Activated effector memory CD4-positive, alpha-beta T cell treated with anti-CD3 and anti-CD28 coated beads, Interleukin-2, amount 50 U/mL, for 16 hours (primary cell): ENCODE results near the gene TMEM121.
"Not testable (repeated sequence)": the region's sequence is repeated elsewhere in the genome, so short reads cannot be mapped to it uniquely, and the experiment has no call there.

ENCODE experiments used
- DNase-seq: peaks from one replicate; pipeline ENCODE4 v3.0.0-alpha.2; 2020

TMEM121 gene

DNA sequence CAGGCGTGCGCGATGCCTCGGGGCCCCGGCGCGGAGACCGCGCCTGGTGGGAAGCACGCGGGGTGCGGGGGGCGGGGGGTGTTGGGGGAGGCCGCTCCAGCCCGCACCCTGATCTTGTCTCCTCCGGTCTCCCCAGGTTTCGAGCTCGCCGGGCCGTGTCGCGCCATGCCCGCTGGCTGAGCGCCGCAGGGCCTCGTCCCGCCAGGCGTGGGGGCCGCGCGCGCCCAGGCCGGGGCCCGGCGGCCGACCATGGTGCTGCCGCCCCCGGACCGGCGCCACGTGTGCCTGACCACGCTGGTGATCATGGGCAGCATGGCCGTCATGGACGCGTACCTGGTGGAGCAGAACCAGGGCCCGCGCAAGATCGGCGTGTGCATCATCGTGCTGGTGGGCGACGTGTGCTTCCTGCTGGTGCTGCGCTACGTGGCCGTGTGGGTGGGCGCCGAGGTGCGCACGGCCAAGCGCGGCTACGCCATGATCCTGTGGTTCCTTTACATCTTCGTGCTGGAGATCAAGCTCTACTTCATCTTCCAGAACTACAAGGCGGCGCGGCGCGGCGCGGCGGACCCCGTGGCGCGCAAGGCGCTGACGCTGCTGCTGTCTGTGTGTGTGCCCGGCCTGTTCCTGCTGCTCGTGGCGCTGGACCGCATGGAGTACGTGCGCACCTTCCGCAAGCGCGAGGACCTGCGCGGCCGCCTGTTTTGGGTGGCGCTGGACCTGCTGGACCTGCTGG, 2.4 kb downstream of the TMEM121 start:
- DNase-seq: peak; percentile 86

DNA sequence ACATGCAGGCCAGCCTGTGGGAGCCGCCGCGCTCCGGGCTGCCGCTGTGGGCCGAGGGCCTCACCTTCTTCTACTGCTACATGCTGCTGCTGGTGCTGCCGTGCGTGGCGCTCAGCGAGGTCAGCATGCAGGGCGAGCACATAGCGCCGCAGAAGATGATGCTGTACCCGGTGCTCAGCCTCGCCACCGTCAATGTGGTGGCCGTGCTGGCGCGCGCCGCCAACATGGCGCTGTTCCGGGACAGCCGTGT, 2.9 kb downstream of the TMEM121 start:
- no peak for DNase-seq

DNA sequence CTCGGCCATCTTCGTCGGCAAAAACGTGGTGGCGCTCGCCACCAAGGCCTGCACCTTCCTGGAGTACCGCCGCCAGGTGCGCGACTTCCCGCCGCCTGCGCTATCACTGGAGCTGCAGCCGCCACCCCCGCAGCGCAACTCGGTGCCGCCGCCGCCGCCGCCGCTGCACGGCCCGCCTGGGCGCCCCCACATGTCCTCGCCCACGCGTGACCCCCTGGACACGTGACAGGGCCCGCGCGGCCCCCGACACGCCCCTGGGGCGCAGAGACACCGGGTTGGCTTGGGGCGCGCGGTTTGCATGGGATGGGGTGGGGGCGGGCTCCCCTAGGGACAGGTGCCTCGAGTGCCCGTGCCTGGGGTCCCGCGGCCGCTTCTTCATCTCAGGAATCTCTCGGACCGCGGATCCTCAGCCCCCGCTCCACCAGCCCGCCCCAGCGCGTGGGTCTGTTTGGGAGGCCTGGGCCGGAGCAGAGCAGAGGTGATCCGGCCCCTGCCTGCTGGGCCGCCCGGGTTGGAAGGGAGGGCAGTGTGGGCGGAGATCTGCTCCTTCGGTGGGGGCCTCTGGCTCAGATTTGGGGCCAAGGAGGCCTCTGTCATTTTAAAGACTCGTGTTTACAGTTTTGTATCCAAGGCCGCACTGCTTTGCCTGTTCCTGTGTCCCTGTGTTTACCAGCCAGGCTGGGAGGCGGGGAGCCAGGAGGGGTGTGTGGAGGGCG, 3.3 kb downstream of the TMEM121 start:
- DNase-seq: peak; percentile 77

DNA sequence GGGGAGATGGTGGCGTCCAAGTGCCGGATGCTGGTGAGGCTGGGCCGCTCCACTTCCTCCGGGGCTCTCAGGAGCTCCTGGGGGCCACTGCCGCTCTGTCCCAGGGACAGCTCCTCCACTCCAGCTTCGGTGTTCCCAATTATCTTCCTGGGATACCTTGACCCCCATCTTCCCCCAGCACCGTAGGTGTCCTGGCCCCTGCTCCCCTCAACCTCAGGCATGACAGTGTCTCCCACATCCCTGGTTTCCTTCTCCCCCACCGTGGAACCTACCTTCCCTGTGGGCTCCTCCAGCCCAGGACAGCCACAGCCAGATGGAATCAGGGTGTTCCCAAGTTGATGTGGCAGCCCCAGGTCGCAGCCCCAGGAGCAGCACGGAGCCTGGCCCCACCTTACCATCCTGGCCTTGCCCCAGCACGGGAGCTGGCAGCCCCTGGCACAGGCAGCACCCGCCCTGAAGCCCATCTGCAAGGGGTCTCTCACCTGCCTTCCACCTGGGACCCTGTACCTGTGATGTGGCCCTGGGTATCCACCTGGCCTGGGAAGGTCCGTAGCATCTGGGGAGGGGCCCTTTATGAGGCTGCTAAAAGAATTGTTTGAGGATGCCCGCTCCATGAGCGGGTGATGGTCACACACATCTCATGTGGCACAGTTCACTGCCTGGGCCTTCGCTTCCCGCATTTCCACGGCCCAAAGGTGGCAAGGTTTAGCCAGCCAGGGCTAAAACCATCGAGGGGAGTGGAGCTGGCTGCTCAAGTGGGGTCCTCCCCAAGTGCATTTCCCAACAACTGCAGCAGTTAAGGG, 4.1 kb downstream of the TMEM121 start:
- DNase-seq: no peak

DNA sequence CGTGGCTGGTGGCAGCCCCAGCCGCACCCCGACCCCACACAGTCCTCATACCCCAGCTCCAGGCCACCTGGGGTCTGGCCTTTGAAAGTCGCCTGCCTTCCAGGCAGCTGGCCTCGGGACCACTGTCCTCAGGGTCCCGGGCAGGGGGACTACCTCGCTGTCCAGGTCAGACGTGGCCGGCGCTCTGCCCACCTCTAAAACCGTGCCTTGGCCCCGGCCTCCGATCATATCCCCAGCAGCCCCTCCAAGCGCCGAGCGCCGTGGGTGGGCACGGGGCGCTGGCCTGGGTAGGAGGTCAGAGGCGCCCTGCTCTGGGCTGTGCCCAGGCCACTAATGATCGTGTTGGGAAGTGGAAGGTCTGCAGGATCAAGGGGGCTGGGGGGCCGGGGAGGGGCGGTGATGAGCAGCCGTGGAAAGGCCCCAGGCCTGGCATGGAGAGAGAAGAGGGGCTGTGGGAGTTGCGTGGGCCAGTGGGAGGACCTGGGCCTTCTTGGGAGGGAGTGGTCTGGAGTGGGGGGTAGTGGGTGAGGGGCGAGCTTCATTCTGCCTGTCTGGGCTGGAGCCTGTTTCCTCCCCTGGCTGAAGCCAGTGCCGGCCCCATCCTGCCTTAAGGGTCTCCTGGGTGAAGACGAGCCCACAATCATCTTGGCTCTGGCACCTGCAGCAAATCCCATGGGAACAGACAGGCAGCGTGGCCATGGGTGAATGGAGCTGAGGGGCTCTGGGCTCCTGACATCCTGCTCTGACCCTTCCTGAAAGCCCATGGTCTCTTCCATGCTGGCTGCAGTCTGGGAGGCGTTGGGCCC, 4.9 kb downstream of the TMEM121 start:
- no peak for DNase-seq

DNA sequence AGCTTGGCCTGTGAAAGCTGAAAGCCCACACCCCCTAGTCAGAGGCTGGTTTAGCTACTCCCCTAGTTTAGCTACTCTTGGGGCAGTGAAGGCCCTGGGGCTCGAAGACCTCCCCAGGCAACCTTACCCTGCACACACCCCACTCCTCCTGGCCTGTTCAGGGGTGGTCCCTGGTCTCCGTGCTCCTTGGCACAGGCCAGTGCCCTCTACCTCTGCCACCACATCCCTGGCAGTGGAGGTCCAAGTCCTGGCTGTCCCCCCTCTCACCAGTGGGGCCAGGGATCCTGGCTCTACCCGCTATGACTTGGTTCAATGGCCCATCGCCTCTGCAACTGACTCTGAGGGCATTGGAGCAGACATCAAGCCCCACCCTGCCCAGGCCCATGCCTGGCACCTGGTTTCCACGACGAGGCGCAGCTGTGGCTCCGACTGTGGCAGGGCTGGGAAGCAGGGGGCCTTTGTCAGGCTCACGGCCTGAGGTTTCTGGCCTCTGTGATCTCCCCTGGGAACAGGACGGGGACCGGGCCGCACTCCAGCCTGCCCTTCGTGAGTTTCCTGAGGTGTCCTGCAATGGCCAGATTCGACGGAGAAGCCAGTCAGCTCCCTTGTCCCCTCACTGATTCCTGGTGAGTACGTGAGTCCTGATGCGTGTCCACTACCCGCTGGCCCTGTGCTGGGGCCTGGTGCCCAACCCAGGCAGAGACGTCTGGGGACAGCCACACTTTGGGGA, 5.7 kb downstream of the TMEM121 start:
- no peak for DNase-seq

DNA sequence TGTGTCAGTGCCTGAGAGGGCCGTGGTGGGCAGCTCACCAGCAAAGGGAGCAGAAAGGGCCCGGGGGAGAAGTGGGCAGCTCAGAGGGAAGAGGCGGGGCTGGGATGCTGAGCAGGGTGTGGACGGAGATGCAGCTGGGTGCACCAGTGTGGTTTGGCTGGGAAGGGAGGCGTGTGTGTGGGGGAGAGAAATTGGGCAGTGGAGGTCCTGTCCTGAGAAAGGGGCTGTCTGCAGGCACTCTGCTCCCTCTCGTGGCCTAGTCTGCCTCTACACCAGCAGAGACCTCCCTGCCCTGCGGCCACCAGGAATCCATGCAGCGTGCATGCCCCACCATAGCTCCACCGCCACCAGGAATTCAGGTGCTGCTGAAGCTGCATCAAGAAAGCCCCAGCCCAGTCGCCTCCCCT, 6.4 kb downstream of the TMEM121 start:
- no peak for DNase-seq

DNA sequence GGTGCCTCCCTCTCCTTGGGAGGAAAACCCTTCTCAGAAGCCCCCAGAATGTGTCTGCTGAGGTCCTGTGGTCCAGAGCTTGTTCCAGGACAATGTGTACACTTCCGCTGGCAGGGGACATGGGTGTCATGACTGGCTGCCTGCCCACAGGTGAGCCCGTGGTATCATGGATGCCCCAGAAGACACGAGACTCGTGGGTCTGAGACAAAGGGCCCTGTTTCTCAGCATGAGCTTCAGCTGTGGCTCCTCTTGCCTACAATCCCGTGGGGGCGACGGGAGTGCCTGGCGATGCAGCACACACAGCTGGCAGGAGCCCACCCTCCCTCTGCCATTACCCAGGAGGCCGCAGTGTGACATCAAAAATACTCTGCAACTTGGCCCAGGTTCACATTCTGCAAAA, 7.0 kb downstream of the TMEM121 start:
- DNase-seq: no peak

DNA sequence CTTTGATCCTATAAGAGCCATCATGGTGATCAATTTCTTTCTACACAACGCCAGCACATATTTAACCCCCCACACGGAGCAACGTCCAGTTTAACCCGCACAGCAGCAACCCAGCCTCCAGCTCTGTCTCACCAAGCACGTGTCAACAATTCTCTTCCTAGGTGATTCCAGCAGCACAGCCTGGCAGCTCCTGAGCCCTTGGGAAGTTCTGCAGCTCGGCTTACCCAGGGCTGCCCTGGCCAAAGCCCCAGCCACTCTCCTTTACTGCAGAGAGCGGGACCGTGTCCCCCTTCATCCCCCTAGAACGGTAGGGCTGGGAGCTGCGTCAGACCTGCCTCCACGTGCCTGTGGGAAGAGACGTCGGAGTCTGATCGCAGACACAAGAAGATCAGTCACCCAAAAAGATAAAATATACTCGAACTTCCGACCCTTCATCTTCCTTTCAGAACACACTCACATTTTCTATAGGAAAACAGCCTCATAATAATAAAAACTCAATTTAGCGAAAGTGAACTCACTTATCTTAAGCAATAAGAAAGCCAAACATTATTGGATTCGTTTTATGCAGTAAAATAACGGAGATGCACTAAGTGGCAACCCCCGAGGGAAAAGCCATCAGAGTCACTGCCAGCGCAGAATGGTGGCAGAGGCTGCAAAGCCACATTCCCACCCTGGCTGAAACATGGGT, 7.6 kb downstream of the TMEM121 start:
- DNase-seq: no peak

DNA sequence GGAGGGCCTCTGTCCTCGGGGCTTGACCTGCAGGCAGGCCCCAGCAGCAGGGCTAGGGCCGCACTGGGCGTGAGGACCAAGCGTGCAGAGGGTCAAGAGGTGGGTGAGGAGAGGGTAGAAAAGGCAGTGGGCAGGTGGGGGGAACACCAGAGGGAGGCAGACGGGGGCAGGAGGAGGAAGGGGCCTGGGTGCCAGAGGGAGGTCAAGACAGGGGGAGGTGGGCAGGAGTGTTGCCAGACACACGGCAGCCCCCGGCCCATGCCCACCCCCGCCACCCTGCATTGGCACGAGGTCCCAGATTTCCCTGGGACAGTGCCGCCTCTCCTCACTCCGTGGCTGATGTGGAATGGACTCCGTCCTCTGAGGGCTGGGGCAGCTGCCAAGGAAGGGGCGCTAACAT, 8.2 kb downstream of the TMEM121 start:
- no peak for DNase-seq

DNA sequence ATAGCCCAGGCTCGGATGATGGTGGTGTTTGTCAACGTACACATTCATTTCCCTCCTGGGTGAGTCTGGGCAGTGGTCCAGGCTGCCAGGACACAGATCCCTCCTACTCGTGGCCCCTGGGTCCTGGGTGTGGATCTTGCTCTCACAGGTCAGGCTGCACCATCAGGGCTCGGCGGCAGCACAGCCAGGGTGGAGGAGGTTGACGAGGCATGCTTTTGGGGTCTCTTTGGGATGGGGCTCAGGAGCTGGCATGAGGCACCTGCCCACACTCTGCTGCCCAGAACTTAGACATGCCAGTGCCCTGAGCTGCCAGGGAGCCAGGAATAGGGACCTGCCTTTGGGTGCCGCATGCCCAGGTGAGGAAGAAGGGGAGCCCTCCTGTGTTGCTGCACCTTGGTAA, 9.7 kb downstream of the TMEM121 start:
- DNase-seq: no peak

DNA sequence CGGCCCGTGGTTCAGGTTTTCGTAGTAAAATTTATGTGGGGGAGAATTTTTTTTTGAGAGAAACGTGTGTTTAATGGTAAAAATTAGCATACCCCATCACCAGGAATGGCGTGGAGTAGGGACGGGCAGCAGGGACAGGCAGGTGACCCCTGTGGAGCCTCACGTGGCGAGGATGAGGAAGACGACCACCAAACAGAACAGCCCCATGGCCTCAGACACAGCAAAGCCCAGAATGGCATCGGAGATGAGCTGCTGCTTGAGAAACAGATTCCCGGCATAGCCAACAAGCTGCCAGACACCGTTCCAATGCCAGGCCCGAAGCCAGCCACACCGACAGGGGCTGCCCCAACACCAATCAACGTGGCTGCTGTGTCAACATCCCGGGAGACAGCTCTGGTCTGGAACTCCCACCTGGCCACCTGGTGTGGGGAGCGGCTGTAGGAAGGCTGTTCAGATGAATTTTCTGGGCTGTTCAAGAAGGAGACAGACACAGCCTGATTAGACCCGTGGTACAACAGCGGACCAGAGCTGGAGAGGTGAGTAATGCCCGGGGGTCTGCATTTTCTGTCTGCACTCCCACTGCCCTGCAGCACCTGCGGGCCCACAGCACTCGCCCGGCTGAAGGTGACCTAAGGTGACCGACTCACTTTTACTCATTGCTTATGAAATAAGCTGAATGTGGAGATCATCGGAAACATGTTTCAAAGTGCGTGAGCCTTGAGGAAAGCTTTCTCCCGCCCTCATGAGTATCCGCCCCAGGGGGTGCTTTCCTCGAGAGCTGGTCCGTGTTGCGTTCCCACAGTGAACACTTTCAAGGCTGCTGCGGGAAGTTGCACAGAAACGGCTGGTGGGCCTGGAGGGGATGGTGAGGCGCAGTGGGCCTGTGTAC, 10.6 kb downstream of the TMEM121 start:
- DNase-seq: no peak

DNA sequence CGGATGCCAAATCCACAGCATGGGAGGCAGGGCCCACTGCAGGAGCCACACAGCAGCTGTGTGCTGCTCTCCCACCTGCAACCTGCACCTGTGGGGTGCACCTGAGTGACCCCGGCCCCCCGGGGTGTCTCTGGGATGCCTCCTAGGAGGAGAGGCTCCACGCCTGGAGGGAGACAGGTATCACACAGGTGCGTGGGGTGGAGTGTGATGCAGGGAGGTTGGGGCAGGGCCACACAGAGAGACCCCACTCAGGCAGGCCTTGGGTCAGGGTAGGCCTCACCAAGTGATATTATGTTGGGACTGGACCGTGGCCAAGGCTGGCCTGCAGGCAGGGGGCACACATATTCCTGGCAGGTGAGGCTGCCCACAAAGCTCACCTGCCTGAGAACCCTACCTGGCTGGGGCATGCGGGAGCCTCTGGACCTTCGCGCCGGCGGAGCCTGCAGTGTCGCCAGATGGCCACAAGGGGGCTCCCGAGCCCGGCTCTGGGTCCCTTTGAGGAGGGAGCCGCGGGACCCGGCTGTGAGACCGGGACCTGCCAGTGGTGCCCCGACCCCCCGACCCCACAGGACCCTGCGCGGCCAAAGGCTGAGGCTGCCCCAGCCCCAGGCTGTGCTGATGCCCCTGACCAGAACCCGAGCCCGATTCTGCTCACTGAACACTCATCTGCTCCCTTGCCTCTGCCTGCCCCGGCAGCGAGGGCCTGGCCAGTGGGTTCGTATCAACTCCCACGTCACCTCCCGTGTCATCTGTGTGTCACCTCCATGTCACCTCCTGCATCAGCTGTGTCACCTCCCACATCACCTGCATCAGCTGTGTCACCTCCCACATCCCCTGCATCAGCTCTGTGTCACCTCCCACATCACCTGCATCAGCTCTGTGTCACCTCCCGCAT, 11.4 kb downstream of the TMEM121 start:
- peak; percentile 91 for DNase-seq

DNA sequence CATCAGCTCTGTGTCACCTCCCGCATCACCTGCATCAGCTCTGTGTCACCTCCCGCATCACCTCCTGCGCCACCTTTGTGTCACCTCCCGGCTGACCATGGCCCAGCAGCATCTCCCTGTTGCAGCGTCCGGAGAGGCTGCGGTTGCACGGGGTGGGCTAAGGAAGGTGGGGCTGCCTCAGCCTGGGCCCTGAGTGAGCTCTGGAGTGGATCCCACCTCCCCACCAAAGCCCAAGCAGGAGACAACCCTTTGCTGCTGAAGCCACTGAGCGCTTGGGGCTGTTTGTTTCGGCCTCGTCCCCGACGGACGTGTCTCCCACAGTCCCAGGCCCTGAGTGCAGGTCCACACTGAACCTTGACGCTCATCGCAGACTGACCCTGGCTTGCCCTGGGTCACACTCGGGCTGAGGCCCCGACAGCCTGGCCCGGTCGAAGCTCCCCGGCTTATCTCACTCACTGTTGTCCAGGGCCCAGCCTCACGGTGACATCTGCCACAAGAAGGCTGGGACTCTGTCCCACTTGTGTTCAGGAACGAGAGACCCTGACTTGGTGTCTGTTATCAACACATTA, 12.2 kb downstream of the TMEM121 start:
- no peak for DNase-seq

DNA sequence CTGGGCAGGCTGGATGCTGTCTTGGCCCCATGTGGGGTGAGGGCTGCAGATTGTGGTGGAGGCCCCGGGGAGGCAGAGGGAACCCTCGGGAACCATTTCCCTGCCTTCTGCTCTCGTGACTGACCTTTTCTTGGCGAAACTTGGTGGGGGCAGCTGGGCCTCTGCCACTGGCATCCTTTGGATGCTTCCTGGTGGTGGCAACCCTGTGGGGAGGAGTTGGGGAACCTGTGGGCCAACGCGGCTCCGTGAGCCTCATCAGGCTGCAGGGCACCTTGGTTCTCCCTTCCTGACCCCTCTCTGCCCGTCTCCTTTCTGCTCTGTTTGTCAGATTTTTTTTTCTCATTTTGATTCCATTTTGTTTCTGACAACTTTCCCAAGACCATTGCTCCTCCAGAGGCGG, 14.4 kb downstream of the TMEM121 start:
- DNase-seq: no peak

DNA sequence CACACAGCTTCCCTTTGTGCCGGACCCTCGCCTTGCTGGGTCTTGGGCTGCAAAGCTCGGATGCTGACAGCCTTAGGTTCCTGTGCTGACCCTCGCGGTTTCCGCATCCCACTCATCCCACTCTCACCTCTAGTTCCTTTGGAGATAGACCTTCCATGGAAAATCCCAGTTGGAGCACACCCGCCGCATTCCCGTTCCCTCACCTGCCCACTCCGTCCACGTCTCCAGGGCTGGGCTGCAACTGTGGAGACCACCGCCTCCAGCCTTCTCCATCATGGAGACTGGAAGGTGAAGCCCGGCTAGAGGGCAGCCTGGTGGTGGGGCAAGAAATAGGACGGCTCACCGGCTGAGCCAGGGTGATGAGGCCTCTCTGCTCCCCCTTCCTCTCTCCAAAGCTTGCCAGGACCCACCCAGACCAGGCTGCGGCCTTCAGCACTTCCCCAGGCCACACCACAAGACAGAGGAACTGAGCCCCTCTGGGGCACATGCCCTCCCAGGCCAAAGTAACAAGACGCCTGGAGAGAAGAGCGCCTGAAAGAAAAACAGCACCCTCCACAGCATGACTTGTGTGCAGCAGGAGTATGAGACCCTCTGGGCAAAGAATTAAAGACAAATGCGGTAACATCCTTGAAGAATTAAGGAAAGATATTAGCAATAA, 15.0 kb downstream of the TMEM121 start:
- DNase-seq: no peak

DNA sequence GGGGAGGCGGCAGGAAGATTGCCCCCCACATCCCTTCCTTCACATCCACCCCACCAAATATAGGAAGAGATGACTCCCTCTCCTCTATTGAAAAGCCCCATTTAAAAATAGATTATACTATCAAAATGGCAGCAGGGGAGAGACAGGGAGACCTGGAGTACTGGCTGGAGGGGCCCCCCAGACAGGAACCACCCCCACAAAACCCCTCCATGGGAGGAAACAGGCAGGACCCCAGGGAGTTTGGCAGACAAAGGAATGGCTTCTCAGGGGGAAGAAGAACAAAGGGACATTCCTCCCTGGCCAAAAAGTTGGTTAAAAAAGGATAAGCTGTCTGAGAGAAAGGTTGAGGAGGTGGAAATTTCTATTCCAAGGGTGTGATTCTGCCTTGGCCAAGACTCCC, 19.3 kb downstream of the TMEM121 start:
- not testable (repeated sequence) for DNase-seq

DNA sequence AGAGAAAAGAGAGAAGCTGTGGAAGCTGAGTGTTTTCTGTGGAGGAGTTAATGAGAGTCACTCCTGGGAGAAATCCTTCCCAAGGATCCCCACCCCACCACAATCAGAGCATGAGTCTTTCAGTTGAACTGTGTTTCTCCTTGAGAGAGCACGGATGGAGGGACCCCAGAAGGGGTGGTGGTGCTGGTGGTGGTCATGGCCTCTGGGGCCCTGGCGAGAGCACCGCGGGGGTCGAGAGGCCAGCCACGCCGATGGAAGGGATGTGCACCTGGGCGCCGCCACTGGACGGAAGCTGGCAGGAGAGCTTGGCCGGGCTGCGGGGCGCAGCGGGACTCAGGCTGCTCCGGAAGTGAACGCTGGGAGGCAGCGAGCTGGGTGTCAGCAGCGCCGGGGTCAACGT, 20.0 kb downstream of the TMEM121 start:
- not testable (repeated sequence) for DNase-seq

DNA sequence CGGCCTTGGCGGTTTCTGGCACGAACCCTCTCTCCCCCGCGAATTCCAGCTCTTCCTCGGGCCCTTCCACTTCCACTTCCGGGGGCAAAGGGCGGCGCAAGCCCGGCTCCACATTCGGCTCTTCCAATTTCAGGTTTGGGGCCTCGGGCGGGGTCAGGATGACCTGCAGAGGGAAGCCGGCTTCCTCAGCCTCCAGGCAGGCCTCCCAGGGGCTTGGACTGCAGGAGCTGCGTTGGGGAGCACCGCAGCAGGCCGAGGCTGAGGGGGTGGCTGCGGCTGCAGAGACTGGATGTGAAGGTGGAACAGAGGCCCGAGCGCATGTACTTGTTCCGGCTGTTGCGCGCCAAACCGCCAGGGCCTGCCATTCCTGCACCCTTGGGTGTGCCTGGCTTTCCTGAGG, 20.7 kb downstream of the TMEM121 start:
- not testable (repeated sequence) for DNase-seq
